HepG2 (cell line): Measurements from ENCODE around the gene ZFP36. TPM values are rescaled to one million over a fixed set of nuclear protein-coding genes. Genes with fewer than 3 reads are reported as not detected.

Experiments used
- AGO1 ChIP-seq: fragments of 200-400 bp; formaldehyde crosslinking; IDR thresholded peaks from 2 replicates; pipeline ENCODE4 v1.6.1; 2017; ENCODE audit warnings: mild to moderate bottlenecking, low read depth, low read length, moderate library complexity; ENCODE audit not compliant: poor library complexity, severe bottlenecking
- EED ChIP-seq: sonication (generic); formaldehyde crosslinking; IDR thresholded peaks from 2 replicates; pipeline ENCODE4 v1.5.0; 2020; ENCODE audit warnings: mild to moderate bottlenecking, missing genetic modification reagents
- MXI1 ChIP-seq: IDR thresholded peaks from 3 replicates; pipeline ENCODE4 v1.6.1; 2012; ENCODE audit warnings: low read depth, low read length, inconsistent platforms, borderline replicate concordance
- PRMT3 ChIP-seq: sonication (generic); formaldehyde crosslinking; IDR thresholded peaks from 2 replicates; pipeline ENCODE4 v1.8.1; 2022; ENCODE audit warnings: low read depth, mild to moderate bottlenecking, moderate library complexity, missing genetic modification reagents, borderline replicate concordance
- RAD51 ChIP-seq: fragments of 450-650 bp; IDR thresholded peaks from 2 replicates; pipeline ENCODE4 v1.6.1; 2016; ENCODE audit warnings: borderline replicate concordance
- SRSF4 ChIP-seq: fragments of 200-400 bp; formaldehyde crosslinking; IDR thresholded peaks from one replicate; pipeline ENCODE4 v1.6.1; 2018; ENCODE audit warnings: mild to moderate bottlenecking, low read depth, low read length, moderate library complexity; ENCODE audit not compliant: poor library complexity, severe bottlenecking
- ZFP82 ChIP-seq: sonication (generic); formaldehyde crosslinking; IDR thresholded peaks from 2 replicates; pipeline ENCODE4 v1.5.1; 2020; ENCODE audit warnings: mild to moderate bottlenecking, missing genetic modification reagents, borderline replicate concordance
- ZMAT3 ChIP-seq: sonication (generic); formaldehyde crosslinking; conservative IDR thresholded peaks from 2 replicates; pipeline ENCODE4 v1.7.0; 2021; ENCODE audit warnings: missing genetic modification reagents
- ZNF704 ChIP-seq: sonication (generic); formaldehyde crosslinking; IDR thresholded peaks from 2 replicates; pipeline ENCODE4 v1.8.1; 2023; ENCODE audit warnings: mild to moderate bottlenecking, inconsistent platforms, moderate library complexity, missing genetic modification reagents, borderline replicate concordance
- ZNF800 ChIP-seq: sonication (generic); formaldehyde crosslinking; IDR thresholded peaks from 2 replicates; pipeline ENCODE4 v1.4.0; 2020; ENCODE audit warnings: missing genetic modification reagents
- polyA plus RNA-seq, 8 experiments: library from polyadenylated mRNA; depleted of rRNA in 3 of 8; stranded (reverse) in 7 of 8; unstranded in 1 of 8; fragments of >200 nt; fragmentation: Illumina TruSeq in 4 of 8; extraction: Trizol in 4 of 8; gene quantifications; 2 replicates each; pipeline versions ENCODE4 v1.2.1 to v1.2.3, GENCODE V29; 2011 to 2016; ENCODE audit warnings: low read depth in 4 of 8, missing spikeins in 1 of 8, mixed read lengths in 1 of 8; ENCODE audit not compliant: insufficient read depth in 1 of 8
- total RNA-seq, 5 experiments: library from RNA; depleted of rRNA; stranded (reverse); fragments of >200 nt; fragmentation: Illumina TruSeq; extraction: Trizol; gene quantifications; 2 replicates each; pipeline ENCODE4 v1.2.3, GENCODE V29; 2016; ENCODE audit warnings: low read depth in 1 of 5
- TF ChIP-seq, protein P1 (sequence below): sonication (generic); formaldehyde crosslinking; IDR thresholded peaks from 2 replicates; pipeline ENCODE4 v1.5.1; 2020; ENCODE audit warnings: mild to moderate bottlenecking, missing genetic modification reagents, moderate library complexity
- TF ChIP-seq, protein P2 (sequence below): sonication (generic); formaldehyde crosslinking; IDR thresholded peaks from 2 replicates; pipeline ENCODE4 v1.8.1; 2023; ENCODE audit warnings: mild to moderate bottlenecking, missing genetic modification reagents
- TF ChIP-seq, protein P3 (sequence below): sonication (generic); formaldehyde crosslinking; IDR thresholded peaks from 2 replicates; pipeline ENCODE4 v1.8.0; 2022; ENCODE audit warnings: missing genetic modification reagents, mild to moderate bottlenecking, inconsistent platforms, borderline replicate concordance

ZFP36 gene
- total and polyA plus RNA-seq, 2 of the 13 experiments (the other 11 are each of a cell fraction or from before 2014, with no cell fraction given) = 1.4 to 1.7 TPM

GRCh38 chr19:39435499-39436349, 29.1 kb downstream of the ZFP36 start, which contains the start of gene RPS16 (continued):
- TF ChIP-seq, protein P1, sequence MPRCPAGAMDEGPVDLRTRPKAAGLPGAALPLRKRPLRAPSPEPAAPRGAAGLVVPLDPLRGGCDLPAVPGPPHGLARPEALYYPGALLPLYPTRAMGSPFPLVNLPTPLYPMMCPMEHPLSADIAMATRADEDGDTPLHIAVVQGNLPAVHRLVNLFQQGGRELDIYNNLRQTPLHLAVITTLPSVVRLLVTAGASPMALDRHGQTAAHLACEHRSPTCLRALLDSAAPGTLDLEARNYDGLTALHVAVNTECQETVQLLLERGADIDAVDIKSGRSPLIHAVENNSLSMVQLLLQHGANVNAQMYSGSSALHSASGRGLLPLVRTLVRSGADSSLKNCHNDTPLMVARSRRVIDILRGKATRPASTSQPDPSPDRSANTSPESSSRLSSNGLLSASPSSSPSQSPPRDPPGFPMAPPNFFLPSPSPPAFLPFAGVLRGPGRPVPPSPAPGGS (CRISPR knock-in tag) = peak; percentile 91
- TF ChIP-seq MXI1 (peak; percentile 95; the same call in 2 of the 3 replicates), RAD51 (no peak), PRMT3 (no peak), ZFP82 (CRISPR knock-in tag) (peak; percentile 81; the same call in 1 of the 2 replicates), AGO1 (peak; percentile 74), ZNF800 (CRISPR knock-in tag) (no peak), EED (CRISPR knock-in tag) (peak; percentile 60; the same call in 1 of the 2 replicates), ZNF704 (CRISPR knock-in tag) (no peak), ZMAT3 (CRISPR knock-in tag) (peak; percentile 73), SRSF4 (no peak)
- TF ChIP-seq, protein P2, sequence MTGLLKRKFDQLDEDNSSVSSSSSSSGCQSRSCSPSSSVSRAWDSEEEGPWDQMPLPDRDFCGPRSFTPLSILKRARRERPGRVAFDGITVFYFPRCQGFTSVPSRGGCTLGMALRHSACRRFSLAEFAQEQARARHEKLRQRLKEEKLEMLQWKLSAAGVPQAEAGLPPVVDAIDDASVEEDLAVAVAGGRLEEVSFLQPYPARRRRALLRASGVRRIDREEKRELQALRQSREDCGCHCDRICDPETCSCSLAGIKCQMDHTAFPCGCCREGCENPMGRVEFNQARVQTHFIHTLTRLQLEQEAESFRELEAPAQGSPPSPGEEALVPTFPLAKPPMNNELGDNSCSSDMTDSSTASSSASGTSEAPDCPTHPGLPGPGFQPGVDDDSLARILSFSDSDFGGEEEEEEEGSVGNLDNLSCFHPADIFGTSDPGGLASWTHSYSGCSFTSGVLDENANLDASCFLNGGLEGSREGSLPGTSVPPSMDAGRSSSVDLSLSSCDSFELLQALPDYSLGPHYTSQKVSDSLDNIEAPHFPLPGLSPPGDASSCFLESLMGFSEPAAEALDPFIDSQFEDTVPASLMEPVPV (CRISPR knock-in tag) = no peak
- TF ChIP-seq, protein P3, sequence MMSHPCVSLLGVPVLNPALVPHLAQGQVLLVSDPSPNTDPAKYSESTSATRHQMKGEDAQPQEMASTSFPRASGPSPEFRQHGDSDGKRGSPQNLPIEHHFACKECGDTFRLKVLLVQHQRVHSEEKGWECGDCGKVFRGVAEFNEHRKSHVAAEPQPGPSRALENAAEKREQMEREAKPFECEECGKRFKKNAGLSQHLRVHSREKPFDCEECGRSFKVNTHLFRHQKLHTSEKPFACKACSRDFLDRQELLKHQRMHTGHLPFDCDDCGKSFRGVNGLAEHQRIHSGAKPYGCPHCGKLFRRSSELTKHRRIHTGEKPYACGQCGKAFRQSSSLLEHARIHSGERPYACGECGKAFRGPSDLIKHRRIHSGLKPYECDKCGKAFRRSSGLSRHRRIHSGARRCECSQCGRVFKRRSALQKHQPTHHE (CRISPR knock-in tag) = no peak; the same call in 1 of the 2 replicates
